IMR-90 (cell line): ENCODE data around the gene SLC39A2.

Experiments
- BHLHE40 ChIP-seq: fragments of 150-350 bp; IDR thresholded peaks from 2 replicates; pipeline ENCODE4 v1.6.1; 2016; ENCODE audit warnings: mild to moderate bottlenecking, low read depth, low read length
- CEBPB ChIP-seq: IDR thresholded peaks from 2 replicates; pipeline ENCODE4 v1.6.1; 2012; ENCODE audit warnings: low read depth, low read length, improper control_type of control experiment
- FOS ChIP-seq: fragments of 150-350 bp; IDR thresholded peaks from 2 replicates; pipeline ENCODE4 v1.6.1; 2016; ENCODE audit warnings: low read depth, low read length
- MAFK ChIP-seq: IDR thresholded peaks from 2 replicates; pipeline ENCODE4 v1.6.1; 2012; ENCODE audit warnings: low read depth, low read length, improper control_type of control experiment
- MAZ ChIP-seq: IDR thresholded peaks from 2 replicates; pipeline ENCODE4 v1.6.1; 2012; ENCODE audit warnings: low read depth, mild to moderate bottlenecking, low read length, improper control_type of control experiment, moderate library complexity, borderline replicate concordance
- MXI1 ChIP-seq: IDR thresholded peaks from 2 replicates; pipeline ENCODE4 v1.6.1; 2012; ENCODE audit warnings: low read depth, mild to moderate bottlenecking, low read length, moderate library complexity, borderline replicate concordance
- NFE2L2 ChIP-seq: fragments of 150-350 bp; IDR thresholded peaks from 2 replicates; pipeline ENCODE4 v1.6.1; 2016; ENCODE audit warnings: low read depth, mild to moderate bottlenecking, low read length
- POLR2A ChIP-seq: IDR thresholded peaks from 2 replicates; pipeline ENCODE4 v1.6.1; 2012; ENCODE audit warnings: mild to moderate bottlenecking, low read depth, low read length
- RCOR1 ChIP-seq: IDR thresholded peaks from 2 replicates; pipeline ENCODE4 v1.6.1; 2012; ENCODE audit warnings: mild to moderate bottlenecking, low read length, improper control_type of control experiment; ENCODE audit not compliant: insufficient replicate concordance
- RFX5 ChIP-seq: IDR thresholded peaks from 2 replicates; pipeline ENCODE4 v1.8.0; 2012; ENCODE audit warnings: low read depth, mild to moderate bottlenecking, low read length, moderate library complexity
- SMC3 ChIP-seq: fragments of 150-350 bp; IDR thresholded peaks from 2 replicates; pipeline ENCODE4 v1.6.1; 2016; ENCODE audit warnings: low read depth, mild to moderate bottlenecking, antibody characterized with exemption, low read length, moderate library complexity
- TF ChIP-seq, protein P1 (sequence below): conservative IDR thresholded peaks from 2 replicates; pipeline ENCODE4 v1.5.1; 2012; ENCODE audit warnings: mild to moderate bottlenecking, low read depth, low read length, improper control_type of control experiment
- TF ChIP-seq, protein P2 (sequence below): fragments of 150-350 bp; IDR thresholded peaks from 2 replicates; pipeline ENCODE4 v1.6.1; 2017; ENCODE audit warnings: mild to moderate bottlenecking, antibody characterized with exemption, low read length, low read depth

DNA sequence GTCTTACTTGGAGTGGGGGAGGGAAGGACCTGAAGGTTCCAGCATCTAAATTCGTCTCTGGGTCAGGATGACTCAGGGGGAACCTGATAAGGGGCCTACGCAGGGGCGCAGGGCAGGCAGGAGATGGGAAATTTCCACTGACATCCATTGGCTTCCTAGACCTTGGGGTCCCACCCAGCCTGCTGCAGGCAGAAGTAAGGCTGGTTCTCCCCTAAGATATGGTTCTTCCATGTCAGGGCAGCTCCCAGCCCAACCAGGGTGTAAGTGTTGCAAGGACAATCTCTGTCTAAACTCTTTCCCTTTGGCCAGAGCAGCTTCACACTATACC lies 27.9 kb downstream of the SLC39A2 start:
- TF ChIP-seq, protein P1, sequence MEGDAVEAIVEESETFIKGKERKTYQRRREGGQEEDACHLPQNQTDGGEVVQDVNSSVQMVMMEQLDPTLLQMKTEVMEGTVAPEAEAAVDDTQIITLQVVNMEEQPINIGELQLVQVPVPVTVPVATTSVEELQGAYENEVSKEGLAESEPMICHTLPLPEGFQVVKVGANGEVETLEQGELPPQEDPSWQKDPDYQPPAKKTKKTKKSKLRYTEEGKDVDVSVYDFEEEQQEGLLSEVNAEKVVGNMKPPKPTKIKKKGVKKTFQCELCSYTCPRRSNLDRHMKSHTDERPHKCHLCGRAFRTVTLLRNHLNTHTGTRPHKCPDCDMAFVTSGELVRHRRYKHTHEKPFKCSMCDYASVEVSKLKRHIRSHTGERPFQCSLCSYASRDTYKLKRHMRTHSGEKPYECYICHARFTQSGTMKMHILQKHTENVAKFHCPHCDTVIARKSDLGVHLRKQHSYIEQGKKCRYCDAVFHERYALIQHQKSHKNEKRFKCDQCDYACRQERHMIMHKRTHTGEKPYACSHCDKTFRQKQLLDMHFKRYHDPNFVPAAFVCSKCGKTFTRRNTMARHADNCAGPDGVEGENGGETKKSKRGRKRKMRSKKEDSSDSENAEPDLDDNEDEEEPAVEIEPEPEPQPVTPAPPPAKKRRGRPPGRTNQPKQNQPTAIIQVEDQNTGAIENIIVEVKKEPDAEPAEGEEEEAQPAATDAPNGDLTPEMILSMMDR: no peak
- no peak for TF ChIP-seq POLR2A
- no peak for TF ChIP-seq MAZ
- no peak for TF ChIP-seq SMC3
- TF ChIP-seq CEBPB: no peak
- no peak for TF ChIP-seq MXI1
- TF ChIP-seq RCOR1: no peak
- TF ChIP-seq FOS: no peak
- no peak for TF ChIP-seq BHLHE40
- no peak for TF ChIP-seq NFE2L2
- TF ChIP-seq, protein P2, sequence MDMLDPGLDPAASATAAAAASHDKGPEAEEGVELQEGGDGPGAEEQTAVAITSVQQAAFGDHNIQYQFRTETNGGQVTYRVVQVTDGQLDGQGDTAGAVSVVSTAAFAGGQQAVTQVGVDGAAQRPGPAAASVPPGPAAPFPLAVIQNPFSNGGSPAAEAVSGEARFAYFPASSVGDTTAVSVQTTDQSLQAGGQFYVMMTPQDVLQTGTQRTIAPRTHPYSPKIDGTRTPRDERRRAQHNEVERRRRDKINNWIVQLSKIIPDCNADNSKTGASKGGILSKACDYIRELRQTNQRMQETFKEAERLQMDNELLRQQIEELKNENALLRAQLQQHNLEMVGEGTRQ: no peak
- no peak for TF ChIP-seq MAFK
- TF ChIP-seq RFX5: no peak
